ENCODE data around the gene LURAP1L. TPM values are rescaled to one million over a fixed set of nuclear protein-coding genes. Genes with fewer than 3 reads are reported as not detected.

LURAP1L gene
- total RNA-seq, 1 experiment from 2014 or later: 0.13 TPM

DNA sequence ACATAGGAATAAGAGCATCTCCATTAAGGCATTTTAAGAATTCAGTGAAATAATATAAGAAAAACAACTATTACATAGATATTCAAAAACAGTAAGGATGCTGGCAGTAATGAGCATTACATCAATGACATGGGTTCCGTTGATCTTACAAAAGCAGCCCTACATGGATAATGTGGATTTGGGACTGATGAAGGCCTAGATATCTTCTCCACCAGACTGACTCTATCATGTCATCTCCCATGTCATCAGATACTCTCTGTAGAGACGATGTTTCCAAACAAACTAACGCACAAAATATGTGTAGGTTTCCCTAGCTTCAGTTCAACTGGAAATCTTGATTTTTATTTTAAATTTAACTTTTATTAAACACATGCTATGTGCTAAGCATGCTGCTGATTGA is 3.6 kb downstream of the LURAP1L start:
- peaks cover 6 to 12% of the 10 kb centered on the region in 2 experiments; a peak in 3 of 4 replicates for H3K4me1 Mint-ChIP-seq
- Histone ChIP-seq H3K27ac (ENCODE audit: insufficient read length, low read depth, low read length) (no peak overlapping the region), H3T11ph (ENCODE audit: low read length) (no peak overlapping the region), H3K9me3 (ENCODE audit: control insufficient read depth, low read depth, low read length) (no peaks in the 10 kb centered on the region), H2AFZ (ENCODE audit: low read length) (no peak overlapping the region), H3K23ac (ENCODE audit: insufficient read length, low read depth, low read length) (no peak overlapping the region), H3K4ac (ENCODE audit: low read depth, low read length) (no peak overlapping the region), H2BK15ac (ENCODE audit: low read depth, low read length) (no peak overlapping the region), H2BK120ac (ENCODE audit: low read depth, low read length, poor library complexity, severe bottlenecking) (no peak overlapping the region), H3K23me2 (ENCODE audit: insufficient read length, low read depth, low read length, poor library complexity, severe bottlenecking) (peaks cover 15% of the 10 kb centered on the region), H3K9ac (ENCODE audit: extremely low read depth, insufficient read length, low read length) (no peak overlapping the region), H2AK5ac (ENCODE audit: insufficient read length, low read length) (no peak overlapping the region), H2BK20ac (ENCODE audit: low read depth, low read length, poor library complexity, severe bottlenecking) (no peak overlapping the region), H2BK12ac (ENCODE audit: insufficient read length, low read depth, low read length) (no peak overlapping the region), H3K14ac (ENCODE audit: insufficient read depth, low read length) (no peak overlapping the region), H4K91ac (ENCODE audit: insufficient read length, low read depth, low read length) (no peak overlapping the region), H3K79me1 (ENCODE audit: insufficient read depth, low read depth, low read length, poor library complexity, severe bottlenecking) (no peaks in the 10 kb centered on the region), H3K4me1 (ENCODE audit: insufficient read depth, low read length) (no peaks in the 10 kb centered on the region), H3K4me2 (ENCODE audit: insufficient read depth, insufficient read length, low read length) (no peak overlapping the region), H3K18ac (ENCODE audit: insufficient read length, low read depth, low read length) (no peak overlapping the region), H2BK5ac (ENCODE audit: insufficient read length, low read length) (no peak overlapping the region), H4K8ac (replicated peaks; ENCODE audit: insufficient read length, low read depth, low read length) (no peak overlapping the region), H3K27me3 (ENCODE audit: insufficient read depth, low read length) (no peaks in the 10 kb centered on the region), H3K56ac (ENCODE audit: insufficient read length, low read depth, low read length) (no peak overlapping the region), H3K79me2 (ENCODE audit: insufficient read depth, low read length) (no peaks in the 10 kb centered on the region), H4K5ac (ENCODE audit: insufficient read length, low read depth, low read length) (no peak overlapping the region), H4K20me1 (ENCODE audit: control insufficient read depth, insufficient read depth, insufficient read length) (no peaks in the 10 kb centered on the region)
- H3K27me3 Mint-ChIP-seq (ENCODE audit: low read depth): peaks cover 24% of the 10 kb centered on the region
- no peak overlapping the region for H3K4me3 Mint-ChIP-seq
- no peaks in the 10 kb centered on the region; a peak in 1 of 5 replicates for H3K9me3 Mint-ChIP-seq
- no peak for DNase-seq
- TF ChIP-seq, protein P1, sequence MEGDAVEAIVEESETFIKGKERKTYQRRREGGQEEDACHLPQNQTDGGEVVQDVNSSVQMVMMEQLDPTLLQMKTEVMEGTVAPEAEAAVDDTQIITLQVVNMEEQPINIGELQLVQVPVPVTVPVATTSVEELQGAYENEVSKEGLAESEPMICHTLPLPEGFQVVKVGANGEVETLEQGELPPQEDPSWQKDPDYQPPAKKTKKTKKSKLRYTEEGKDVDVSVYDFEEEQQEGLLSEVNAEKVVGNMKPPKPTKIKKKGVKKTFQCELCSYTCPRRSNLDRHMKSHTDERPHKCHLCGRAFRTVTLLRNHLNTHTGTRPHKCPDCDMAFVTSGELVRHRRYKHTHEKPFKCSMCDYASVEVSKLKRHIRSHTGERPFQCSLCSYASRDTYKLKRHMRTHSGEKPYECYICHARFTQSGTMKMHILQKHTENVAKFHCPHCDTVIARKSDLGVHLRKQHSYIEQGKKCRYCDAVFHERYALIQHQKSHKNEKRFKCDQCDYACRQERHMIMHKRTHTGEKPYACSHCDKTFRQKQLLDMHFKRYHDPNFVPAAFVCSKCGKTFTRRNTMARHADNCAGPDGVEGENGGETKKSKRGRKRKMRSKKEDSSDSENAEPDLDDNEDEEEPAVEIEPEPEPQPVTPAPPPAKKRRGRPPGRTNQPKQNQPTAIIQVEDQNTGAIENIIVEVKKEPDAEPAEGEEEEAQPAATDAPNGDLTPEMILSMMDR (conservative IDR thresholded peaks at IDR 0.05): no peak
- H3K36me3 Mint-ChIP-seq (ENCODE audit: insufficient read depth in 1 of 3, low read depth in 3 of 3): no peaks in the 10 kb centered on the region; a peak in 1 of 7 replicates
- H3K27ac Mint-ChIP-seq: no peak overlapping the region
- no CpG with 5 or more reads among the region's 3 CpGs for WGBS (ENCODE audit: extremely low coverage, insufficient read length, low lambda C conversion rate)

Measured in H9 (cell line).